Motor neuron (in vitro differentiated cells): ENCODE data around the gene CLEC3B. TPM values are rescaled to one million over a fixed set of nuclear protein-coding genes. Genes with fewer than 3 reads are reported as not detected.

Experiments used
- ATAC-seq, 8 experiments: fragments of 200-7000 bp; cut with Tn5 transposase; replicated peaks in 6 of 8; 2 replicates each; pipeline ENCODE4 v1.8.0; 2021; ENCODE audit warnings: mild to moderate bottlenecking in 8 of 8, moderate library complexity in 8 of 8
- H3K27ac ChIP-seq, 2 donors: fragments of 250-450 bp; sonication (Bioruptor Pico); 2 replicates each; pipeline ENCODE4 v1.9.0; 2021; ENCODE audit warnings: antibody characterized with exemption in 2 of 2, mild to moderate bottlenecking in 2 of 2, moderate library complexity in 1 of 2
- H3K4me1 ChIP-seq, 2 donors: fragments of 250-450 bp; sonication (Bioruptor Pico); replicated peaks in 1 of 2; 2 replicates each; pipeline ENCODE4 v1.6.1; 2021; ENCODE audit warnings: antibody characterized with exemption in 2 of 2, mild to moderate bottlenecking in 2 of 2, moderate library complexity in 1 of 2
- H3K4me3 ChIP-seq, 5 donors: fragments of 250-450 bp; sonication (Bioruptor Pico); 2 replicates each; pipeline ENCODE4 v1.9.0; 2021; ENCODE audit warnings: antibody characterized with exemption in 5 of 5, mild to moderate bottlenecking in 5 of 5, moderate library complexity in 4 of 5
- WGBS, 10 experiments: fragments of 450-650 bp; shearing (Covaris generic); methylation state at CpG; one replicate each; pipeline ENCODE4 v1.0.0; 2022; 5-methylcytosine and 5-hydroxymethylcytosine counted together
- in situ Hi-C, 9 experiments: fragments of 400-800 bp; cut with MboI; loops; one replicate each; pipeline ENCODE4 v1.15.0; 2021; ENCODE audit warnings: low sequenced_read_pairs in 9 of 9, low pct_unique_long_range_greater_than_20kb in 2 of 9; ENCODE audit not compliant: unreplicated experiment in 9 of 9
- total RNA-seq, 8 experiments: library from RNA; unstranded; fragments of 300-600 nt; gene quantifications; 2 replicates each; pipeline versions ENCODE4 v1.2.3 to v1.2.4, GENCODE V29; 2022

CLEC3B gene
- total RNA-seq, 8 experiments from 2014 or later = 0.33 to 107 (median 1.2) TPM; not detected in 2

GRCh38 chr3:45027441-45027840, 1.3 kb downstream of the CLEC3B start:
- in situ Hi-C loops = loop anchor here in 6 of 9 experiments (25.0 kb wide), 5 partner anchors 185 to 1060 kb away; partner anchors contain the start of gene CXCR6 (in 1 of the 6)
- Histone ChIP-seq H3K4me3 (no peak overlapping the region), H3K27ac (no peak overlapping the region), H3K4me1 (peaks cover 0 to 7% of the 10 kb centered on the region in 2 donors)
- ATAC-seq = no peak
- WGBS, 10 experiments = 70 to 100% (median 93%) methylated on average over 2 to 4 of the region's 4 CpGs

- Histone ChIP-seq H3K4me3 (no peak overlapping the region), H3K27ac (no peak overlapping the region), H3K4me1 (peaks cover 0 to 7% of the 10 kb centered on the region in 2 donors)
- in situ Hi-C loops = loop anchor here in 6 of 9 experiments (25.0 kb wide), 5 partner anchors 183 to 1058 kb away; partner anchors contain the start of gene CXCR6 (in 1 of the 6)
- ATAC-seq = no peak
- WGBS, 10 experiments = 25 to 83% (median 81%) methylated on average over 1 to 2 of the region's 2 CpGs; no CpG with 5 or more reads in 6 of the 10 experiments
Measured at GRCh38 chr3:45029216-45029615, 3.1 kb downstream of the CLEC3B start.

GRCh38 chr3:45029661-45030060, 3.6 kb downstream of the CLEC3B start:
- ATAC-seq = peak in 3 of 8 experiments; percentile 60 to 67 (median 60)
- in situ Hi-C loops = loop anchor here in 6 of 9 experiments (10.0 to 25.0 kb wide), 7 partner anchors 175 to 1058 kb away; partner anchors contain the start of gene CXCR6 (in 1 of the 6)
- H3K4me3 ChIP-seq = no peak overlapping the region
- 71 to 80% (median 75%) methylated on average over 1 to 4 of the region's 5 CpGs; no CpG with 5 or more reads in 6 of the 10 experiments for WGBS, 10 experiments
- peaks cover 0 to 7% of the 10 kb centered on the region in 2 donors for H3K4me1 ChIP-seq
- H3K27ac ChIP-seq = no peak overlapping the region

DNA sequence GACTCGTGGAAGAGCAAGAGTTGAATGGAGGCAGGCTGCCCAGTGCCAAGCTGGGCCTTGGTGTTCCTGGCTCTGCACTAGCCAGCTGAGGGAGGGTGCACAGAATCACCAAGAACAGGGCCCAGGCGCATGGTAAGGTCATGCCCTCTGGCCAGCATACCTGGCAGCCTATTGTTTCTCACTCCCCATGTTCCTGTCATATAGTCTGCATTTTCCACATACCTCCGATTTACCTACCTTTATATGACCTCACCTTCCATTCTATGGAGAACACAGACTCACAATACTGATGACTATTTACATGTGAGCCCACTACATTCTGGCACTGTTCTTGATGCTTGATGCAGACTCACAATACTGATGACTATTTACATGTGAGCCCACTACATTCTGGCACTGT, 5.4 kb downstream of the CLEC3B start:
- WGBS, 10 experiments = 67 to 100% (median 83%) methylated on average over 1 to 2 of the region's 3 CpGs; no CpG with 5 or more reads in 5 of the 10 experiments
- ATAC-seq = no peak
- peaks cover 5 to 12% of the 10 kb centered on the region in 2 donors for H3K4me1 ChIP-seq
- in situ Hi-C loops = loop anchor here in 6 of 9 experiments (10.0 to 25.0 kb wide), 7 partner anchors 173 to 1056 kb away; partner anchors contain the start of gene CXCR6 (in 1 of the 6)
- no peak overlapping the region for H3K27ac ChIP-seq
- no peak overlapping the region for H3K4me3 ChIP-seq

GRCh38 chr3:45032113-45032512, 6.0 kb downstream of the CLEC3B start:
- Histone ChIP-seq H3K4me3 (no peak overlapping the region), H3K4me1 (peaks cover 5 to 8% of the 10 kb centered on the region in 2 donors), H3K27ac (no peak overlapping the region)
- ATAC-seq = no peak
- in situ Hi-C loops = loop anchor here in 6 of 9 experiments (10.0 to 25.0 kb wide), 7 partner anchors 173 to 1055 kb away; partner anchors contain the start of gene CXCR6 (in 1 of the 6)
- WGBS, 10 experiments = 71 to 100% (median 87%) methylated on average over 1 to 2 of the region's 2 CpGs; no CpG with 5 or more reads in 4 of the 10 experiments

DNA sequence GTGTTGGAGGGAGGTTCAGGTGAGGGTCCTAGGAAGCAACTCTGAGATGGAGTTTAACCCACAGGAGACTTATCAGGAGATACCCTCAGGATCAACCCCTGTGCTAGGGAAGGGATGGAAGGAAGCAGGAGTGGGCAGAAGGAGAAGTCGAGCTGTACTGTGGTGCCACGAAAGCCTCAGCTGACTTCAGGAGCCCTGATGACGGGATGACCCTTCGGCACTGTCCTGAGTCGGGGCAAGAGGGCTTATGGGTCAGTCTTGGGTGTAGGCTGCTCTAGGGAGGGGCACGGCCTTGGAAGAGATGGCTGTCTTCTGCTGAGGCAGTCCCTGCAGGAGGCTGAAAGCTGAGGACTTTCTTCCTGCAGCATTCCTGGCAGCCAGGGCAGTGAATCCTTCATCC, 7.7 kb downstream of the CLEC3B start:
- WGBS, 10 experiments = 0 to 92% (median 68%) methylated on average over 1 to 5 of the region's 6 CpGs; no CpG with 5 or more reads in 3 of the 10 experiments
- ATAC-seq = no peak

GRCh38 chr3:45034612-45035252, 8.6 kb downstream of the CLEC3B start:
- in situ Hi-C loops = loop anchor here in 6 of 9 experiments (10.0 to 25.0 kb wide), 7 partner anchors 170 to 1053 kb away; partner anchors contain the start of gene CXCR6 (in 1 of the 6)
- H3K27ac ChIP-seq = no peak overlapping the region
- H3K4me1 ChIP-seq = peaks cover 5 to 6% of the 10 kb centered on the region in 2 donors
- H3K4me3 ChIP-seq = no peak overlapping the region
- 20 to 100% (median 80%) methylated on average over 1 to 2 of the region's 3 CpGs; no CpG with 5 or more reads in 5 of the 10 experiments for WGBS, 10 experiments
- no peak for ATAC-seq

More for the DNA sequence above, 7.7 kb downstream of the CLEC3B start:
- Histone ChIP-seq H3K27ac (no peak overlapping the region), H3K4me3 (no peak overlapping the region), H3K4me1 (peaks cover 5 to 6% of the 10 kb centered on the region in 2 donors)
- in situ Hi-C loops = loop anchor here in 6 of 9 experiments (10.0 to 25.0 kb wide), 7 partner anchors 171 to 1054 kb away; partner anchors contain the start of gene CXCR6 (in 1 of the 6)

- in situ Hi-C loops = loop anchor here in 6 of 9 experiments (10.0 to 25.0 kb wide), 7 partner anchors 169 to 1052 kb away; partner anchors contain the start of gene CXCR6 (in 1 of the 6)
- H3K4me3 ChIP-seq = peak overlapping the region; percentile 14 to 28 (median 25)
- WGBS, 10 experiments = 12 to 87% (median 20%) methylated on average over 2 to 12 of the region's 64 CpGs; no CpG with 5 or more reads in 5 of the 10 experiments
- no peak overlapping the region for H3K27ac ChIP-seq
- peaks cover 5 to 6% of the 10 kb centered on the region in 2 donors for H3K4me1 ChIP-seq
- peak in 6 of 8 experiments; percentile 65 to 83 (median 78) for ATAC-seq
Measured at GRCh38 chr3:45035441-45036301, 9.6 kb downstream of the CLEC3B start.

DNA sequence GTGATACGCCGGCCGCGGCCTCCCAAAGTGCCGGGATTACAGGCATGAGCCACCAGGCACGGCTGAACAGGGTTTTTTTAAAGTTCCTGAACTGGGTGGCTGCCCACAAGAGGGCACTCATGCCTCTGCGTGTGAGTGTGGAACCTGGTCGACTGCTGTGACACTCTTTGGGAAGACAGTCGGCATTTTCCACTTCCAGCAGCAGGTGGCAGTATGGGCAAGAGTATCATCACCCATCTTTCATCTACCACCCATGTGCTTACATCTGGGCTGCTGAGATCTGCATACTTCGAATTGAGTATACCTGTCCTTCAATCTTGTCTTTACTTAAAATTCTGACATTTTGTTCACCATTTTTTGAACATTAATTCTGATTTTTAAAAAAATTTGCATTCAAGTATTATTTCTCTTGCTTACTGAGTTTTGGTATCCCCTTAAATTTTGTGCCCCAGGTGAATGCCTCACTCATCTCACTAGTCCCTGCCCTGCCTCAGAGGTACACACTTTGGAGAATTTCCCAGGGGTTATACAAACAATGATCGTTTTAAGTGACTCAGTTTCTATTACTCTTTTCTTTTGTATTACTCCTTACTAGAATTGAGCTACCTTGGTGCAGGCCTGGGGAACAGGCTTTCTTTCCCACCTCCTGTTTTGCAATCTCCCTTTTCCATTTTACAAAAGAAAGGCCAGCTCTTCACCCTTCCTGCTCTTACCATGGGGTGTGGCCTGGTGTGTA, 11.8 kb downstream of the CLEC3B start:
- Histone ChIP-seq H3K4me1 (peaks cover 5 to 6% of the 10 kb centered on the region in 2 donors), H3K27ac (no peak overlapping the region), H3K4me3 (no peak overlapping the region)
- peak; percentile 53 to 94 (median 76) for ATAC-seq
- in situ Hi-C loops = loop anchor here in 6 of 9 experiments (10.0 to 25.0 kb wide), 7 partner anchors 167 to 1049 kb away; partner anchors contain the start of gene CXCR6 (in 1 of the 6)
- 0 to 7% (median 1%) methylated on average over 1 to 11 of the region's 11 CpGs; no CpG with 5 or more reads in 2 of the 10 experiments for whole genome bisulfite sequencing, 10 experiments

DNA sequence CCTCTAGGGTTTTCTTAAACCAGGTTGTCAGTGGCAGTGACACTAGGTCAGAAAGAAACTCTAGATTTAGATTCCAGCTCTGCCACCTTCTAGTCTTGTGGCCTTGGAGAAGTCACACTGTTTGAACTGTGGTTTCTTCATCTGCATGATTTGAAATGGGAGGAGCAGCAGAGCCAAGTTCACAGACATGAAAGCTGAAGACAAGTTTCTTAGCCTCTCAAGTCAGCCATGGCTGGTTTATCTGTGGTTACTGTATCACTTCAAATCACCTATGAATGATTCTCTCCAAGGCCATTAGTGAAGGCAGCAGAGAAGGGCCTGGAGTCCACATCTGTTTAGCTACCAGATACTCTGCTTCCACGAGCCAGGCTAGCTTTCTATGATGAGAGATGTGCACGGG, 15.6 kb downstream of the CLEC3B start:
- in situ Hi-C loops = loop anchor here in 7 of 9 experiments (5.0 to 25.0 kb wide), 9 partner anchors 171 to 1046 kb away; partner anchors contain the start of gene CXCR6 (in 1 of the 7)
- H3K4me1 ChIP-seq = no peaks in the 10 kb centered on the region
- 80 to 100% (median 100%) methylated on average over 1 to 2 of the region's 2 CpGs; no CpG with 5 or more reads in 7 of the 10 experiments for WGBS, 10 experiments

DNA sequence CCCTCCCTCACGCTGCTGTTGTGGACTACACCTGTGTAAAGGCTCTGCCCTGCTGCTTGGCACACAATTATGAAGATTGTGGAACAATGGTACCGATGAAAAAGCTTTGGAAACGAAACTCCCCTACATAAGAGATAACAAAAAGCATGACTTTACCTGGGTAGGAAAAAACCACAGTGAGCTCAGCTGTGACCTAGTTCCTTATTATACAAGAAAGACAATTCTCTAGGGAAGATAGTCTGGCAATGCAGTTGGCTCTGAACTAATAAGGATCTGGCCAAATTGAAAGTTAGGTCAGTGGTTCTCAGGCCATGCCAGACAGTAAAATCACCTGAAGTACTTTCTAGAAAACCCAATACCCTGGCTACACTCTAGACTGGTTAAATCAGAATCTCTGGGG, 16.1 kb downstream of the CLEC3B start:
- 42 to 100% (median 88%) methylated on average over 1 to 3 of the region's 3 CpGs; no CpG with 5 or more reads in 4 of the 10 experiments for WGBS, 10 experiments
- no peak overlapping the region for H3K4me3 ChIP-seq
- H3K4me1 ChIP-seq = no peaks in the 10 kb centered on the region
- in situ Hi-C loops = loop anchor here in 7 of 9 experiments (5.0 to 25.0 kb wide), 9 partner anchors 170 to 1045 kb away; partner anchors contain the start of gene CXCR6 (in 1 of the 7)
- ATAC-seq = no peak
- H3K27ac ChIP-seq = no peak overlapping the region

More for the DNA sequence above, 15.6 kb downstream of the CLEC3B start:
- no peak for ATAC-seq
- no peak overlapping the region for H3K27ac ChIP-seq
- H3K4me3 ChIP-seq = no peak overlapping the region
